Inflammatory macrophage treated with lipopolysaccharide for 4 hours (primary cell): ENCODE data around the gene BRAT1.
A peak's percentile ranks its signal among the peaks of the same experiment; 100 is the strongest.

Experiments
- DNase-seq: peaks from one replicate; pipeline ENCODE4 v3.0.0-alpha.2; 2020

BRAT1 gene

GRCh38 chr7:2509298-2509906 lies 45.9 kb downstream of the BRAT1 start:
- no peak for DNase-seq

DNA sequence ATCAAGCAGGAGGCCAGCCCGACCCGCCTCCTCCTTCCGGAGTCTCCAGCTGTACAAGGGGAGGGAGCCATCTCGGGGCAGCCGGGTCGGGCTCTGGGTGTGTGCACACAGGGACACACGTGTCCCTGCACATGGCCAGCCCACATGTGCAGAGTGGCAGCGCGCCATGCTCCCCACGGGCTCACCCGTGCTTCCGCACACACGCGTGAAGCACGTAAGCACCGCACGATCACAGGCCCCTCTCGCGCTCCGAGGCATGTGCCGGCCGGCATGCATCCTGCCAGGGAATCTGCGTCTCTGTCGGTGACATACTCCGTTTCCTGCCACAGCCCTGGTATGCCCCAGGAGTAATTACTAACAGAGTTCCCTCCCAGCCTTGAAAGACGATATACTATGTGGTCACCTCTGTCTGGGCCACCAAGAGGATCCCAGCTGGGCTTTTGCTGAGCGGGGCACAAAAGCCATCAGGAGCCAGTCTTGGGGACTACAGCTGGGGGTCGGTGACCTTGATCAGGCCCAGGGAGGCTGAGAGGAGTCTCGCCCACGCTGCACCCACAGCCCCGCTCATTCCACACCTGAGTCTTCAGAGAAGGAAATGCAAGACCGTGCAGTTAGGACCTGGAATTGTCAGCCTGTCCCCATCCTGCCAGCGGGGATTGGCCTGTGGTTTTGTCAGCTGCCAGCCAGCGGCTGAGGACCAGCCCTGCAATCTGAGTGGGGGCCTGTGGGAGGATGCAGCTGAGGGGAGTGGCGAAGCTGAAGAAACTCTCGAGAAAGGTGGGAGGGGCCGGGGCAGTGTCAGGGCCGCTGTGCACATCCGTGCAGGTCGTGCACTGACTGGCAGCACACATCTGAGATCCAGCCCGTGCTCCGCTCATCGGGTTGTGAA lies 46.8 kb downstream of the BRAT1 start:
- peak; percentile 57 for DNase-seq

DNA sequence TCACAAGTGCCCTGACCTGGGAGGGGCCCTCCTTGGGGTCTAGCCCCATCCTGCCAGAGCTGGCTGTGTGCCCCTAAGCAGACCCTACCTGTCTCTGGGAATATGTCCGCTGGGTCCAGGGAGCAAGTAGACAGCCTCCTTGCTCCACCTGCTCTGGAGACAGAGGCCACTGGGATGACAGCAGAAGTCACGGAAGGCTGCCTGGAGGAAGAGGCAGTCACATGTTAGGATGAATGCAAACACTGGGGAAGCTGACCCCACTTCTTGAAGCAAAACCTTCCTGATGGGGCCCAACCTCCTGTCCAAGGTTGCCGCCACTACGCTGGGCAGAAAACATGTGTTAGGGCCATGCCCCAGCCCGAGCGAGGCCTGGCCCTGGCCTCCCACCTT lies 47.4 kb downstream of the BRAT1 start:
- no peak for DNase-seq

- no peak for DNase-seq
These were observed 48.0 kb downstream of the BRAT1 start for GRCh38 chr7:2507208-2507916.

- DNase-seq, result no peak
These were observed 49.9 kb downstream of the BRAT1 start for GRCh38 chr7:2505401-2505800.

- DNase-seq, result no peak
These were observed 50.4 kb downstream of the BRAT1 start for GRCh38 chr7:2504889-2505375.

- no peak for DNase-seq
These were observed 51.0 kb downstream of the BRAT1 start for GRCh38 chr7:2504128-2504888.

- DNase-seq, result no peak
These were observed 52.0 kb downstream of the BRAT1 start for GRCh38 chr7:2503056-2503941.

- no peak for DNase-seq
These were observed 52.7 kb downstream of the BRAT1 start for GRCh38 chr7:2502647-2502966.

DNA sequence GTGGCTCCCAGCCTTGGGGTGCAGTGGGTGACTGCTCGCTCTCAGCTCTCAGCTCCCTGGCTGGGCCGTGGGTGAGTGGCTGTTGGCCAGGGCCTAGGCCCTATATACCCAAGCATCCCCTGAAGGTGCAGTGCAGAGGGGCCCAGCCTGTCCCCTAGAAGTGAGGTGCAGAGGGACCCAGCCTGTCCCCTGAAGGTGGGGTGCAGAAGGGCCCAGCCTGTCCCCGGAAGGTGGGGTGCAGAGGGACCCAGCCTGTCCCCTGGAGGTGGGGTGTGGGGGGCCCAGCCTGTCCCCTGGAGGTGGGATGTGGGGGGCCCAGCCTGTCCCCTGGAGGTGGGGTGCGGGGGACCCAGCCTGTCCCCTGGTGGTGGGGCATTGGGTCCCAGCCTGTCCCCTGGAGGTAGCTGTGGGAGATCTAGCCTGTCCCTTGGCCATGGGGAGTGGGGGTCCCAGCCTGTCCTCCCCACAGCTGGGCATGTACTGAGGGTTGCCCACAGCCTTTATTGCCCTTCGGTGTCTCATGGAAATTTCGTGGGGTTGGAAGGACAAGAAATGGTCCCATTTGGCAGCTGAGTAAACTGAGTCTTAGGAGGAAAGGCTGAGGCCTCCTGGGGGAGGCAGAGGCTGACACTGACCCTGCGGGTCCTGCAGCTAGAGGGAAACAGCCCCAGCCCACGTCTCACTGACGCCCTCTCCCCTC lies 53.2 kb downstream of the BRAT1 start:
- DNase-seq, result no peak

GRCh38 chr7:2500701-2501100 lies 54.6 kb downstream of the BRAT1 start:
- DNase-seq, result no peak

GRCh38 chr7:2499719-2500430 lies 55.4 kb downstream of the BRAT1 start:
- no peak for DNase-seq

- DNase-seq, result no peak
These were observed 56.1 kb downstream of the BRAT1 start for GRCh38 chr7:2499181-2499580.

DNA sequence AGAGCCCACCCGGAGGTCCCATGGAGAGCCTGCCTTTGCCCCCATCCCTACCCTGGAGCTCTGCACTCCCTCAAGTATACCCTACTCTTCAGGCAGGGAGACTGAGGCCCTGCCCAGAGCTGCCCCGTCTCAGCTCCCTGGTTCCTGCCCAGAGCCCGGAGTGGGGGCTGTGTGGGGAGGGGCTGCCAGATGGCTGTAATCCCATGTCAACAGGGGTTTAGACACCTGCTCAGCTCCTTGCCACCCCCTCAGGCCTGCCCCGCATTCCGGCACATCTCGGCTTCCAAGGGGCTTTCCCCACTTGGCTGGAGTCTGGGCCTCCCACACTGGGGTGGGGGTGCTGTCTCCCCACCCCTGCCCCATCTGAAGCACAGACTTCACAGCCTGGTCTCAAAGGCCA lies 56.6 kb downstream of the BRAT1 start:
- DNase-seq, result no peak

- DNase-seq, result no peak
These were observed 57.6 kb downstream of the BRAT1 start for GRCh38 chr7:2497500-2498336.

DNA sequence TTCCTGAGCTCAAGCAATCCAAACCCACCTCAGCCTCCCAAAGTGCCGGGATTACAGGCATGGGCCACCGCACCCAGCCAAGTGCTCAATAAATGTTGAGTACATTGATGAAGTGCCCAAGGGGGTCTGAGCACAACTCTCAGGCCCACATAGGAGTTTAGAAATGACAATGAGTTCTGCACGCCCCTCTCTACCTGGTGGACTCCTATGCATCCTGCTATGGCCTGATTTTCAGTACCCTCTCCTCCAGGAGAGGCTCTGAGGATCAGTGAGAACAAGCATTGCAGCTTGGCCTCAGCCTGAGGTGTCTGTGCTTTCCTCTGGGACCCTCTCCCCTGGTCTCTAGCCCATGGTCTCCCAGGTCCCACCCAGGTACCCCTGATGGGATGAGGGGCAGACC lies 58.3 kb downstream of the BRAT1 start:
- no peak for DNase-seq

DNA sequence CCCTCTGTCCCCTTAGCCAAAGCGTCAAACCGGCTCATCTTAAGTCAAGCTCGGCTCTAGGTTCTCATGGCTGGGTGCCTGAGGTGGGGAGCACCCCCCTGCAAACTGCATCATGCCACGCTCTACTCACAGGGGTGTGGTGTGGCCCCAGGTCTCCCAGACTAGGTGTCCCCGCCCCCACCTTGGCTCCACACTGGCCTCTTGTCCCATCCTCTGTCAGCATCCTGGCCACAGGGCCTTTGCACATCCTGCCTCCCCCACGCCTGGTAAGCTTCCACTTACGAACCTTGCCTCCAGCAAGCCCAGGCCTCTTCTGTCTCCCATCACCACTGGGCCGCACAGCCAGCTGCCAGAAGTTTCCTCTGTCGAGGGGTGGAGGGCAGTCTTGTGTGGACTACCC lies 58.9 kb downstream of the BRAT1 start:
- no peak for DNase-seq

DNA sequence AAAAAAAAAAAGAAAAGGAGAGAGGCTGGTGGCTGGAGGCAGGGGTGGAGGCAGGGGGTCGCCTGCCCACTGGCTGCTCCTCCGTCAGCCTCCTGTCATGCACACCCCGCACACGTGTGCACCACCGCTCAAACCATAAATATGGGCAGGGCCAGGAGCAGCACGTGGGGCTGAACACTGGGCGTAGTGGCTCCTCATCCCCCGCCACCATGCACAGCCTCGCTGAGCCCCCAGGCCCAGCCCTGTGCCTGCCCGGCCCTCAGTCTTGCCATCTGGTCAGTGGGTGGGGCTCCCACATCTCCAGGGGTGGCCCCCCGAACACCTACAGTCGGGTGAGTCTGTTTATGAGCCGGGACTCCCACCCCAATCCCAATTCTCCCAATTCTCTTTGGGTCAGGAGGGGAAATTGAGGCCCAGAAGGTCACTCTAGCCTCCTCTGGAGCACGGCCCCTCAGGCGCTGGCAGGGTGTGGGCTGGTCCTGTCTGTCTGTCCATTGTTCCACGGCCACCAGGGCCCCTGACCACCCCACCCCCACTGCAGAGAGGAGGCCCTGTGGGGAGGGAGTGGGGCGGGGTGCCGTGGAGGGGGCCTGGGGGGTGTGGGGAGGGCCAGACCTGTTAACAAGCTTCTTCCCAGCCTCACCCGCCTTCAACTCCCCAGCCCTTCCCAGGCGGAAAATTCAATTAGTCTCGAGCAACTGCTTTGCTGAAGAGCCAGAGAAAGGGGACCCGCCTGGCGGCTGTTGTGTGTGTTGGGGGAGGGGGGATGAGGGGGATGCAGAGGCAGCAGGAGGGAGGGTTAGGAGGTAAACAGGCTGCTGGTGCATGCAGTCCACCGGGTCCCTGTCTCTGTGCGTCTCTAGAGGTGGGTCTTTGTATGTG lies 59.7 kb downstream of the BRAT1 start:
- no peak for DNase-seq
